ENCODE measurements around the gene B4GALNT3.

B4GALNT3 gene

DNA sequence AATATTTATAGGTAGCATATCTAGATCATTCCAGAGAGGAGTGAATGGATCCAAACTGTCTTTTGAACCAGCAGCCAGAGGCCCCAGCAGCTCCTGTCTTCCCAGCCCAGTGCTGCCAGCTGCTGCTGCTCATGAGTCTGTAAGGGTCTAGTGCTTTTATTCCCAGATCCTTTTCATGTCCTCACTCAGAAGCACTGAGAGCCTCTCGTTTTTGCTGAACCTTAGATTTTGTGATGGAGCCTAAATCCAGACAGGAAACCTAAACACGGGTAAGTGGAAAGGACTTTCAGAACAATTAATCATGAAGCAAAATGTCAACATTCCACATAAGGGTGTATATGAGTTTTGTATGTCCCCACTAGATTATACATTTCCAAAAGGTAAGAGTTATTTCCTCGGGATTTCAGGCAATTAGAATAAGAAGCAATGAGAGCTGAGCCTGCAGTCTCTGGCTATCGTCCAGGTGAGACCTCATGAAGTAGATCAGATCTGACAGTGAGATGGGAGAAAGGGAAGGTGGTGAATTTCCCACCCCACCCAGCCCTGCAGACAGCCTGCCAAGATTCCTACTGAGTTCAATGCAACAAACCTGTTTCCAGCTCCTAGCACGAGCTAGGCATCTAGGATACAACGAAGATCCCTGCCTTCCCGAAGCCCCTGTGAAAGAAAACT, 119.1 kb downstream of the B4GALNT3 start:
- no peak for DNase-seq

- DNase-seq, result no peak
These were observed 119.8 kb downstream of the B4GALNT3 start for GRCh38 chr12:579420-580110.

GRCh38 chr12:580813-581212, 121.1 kb downstream of the B4GALNT3 start:
- no peak for DNase-seq

- DNase-seq, result no peak
These were observed 121.6 kb downstream of the B4GALNT3 start for GRCh38 chr12:581321-581720.

GRCh38 chr12:581746-582145, 122.0 kb downstream of the B4GALNT3 start:
- DNase-seq, result no peak

DNA sequence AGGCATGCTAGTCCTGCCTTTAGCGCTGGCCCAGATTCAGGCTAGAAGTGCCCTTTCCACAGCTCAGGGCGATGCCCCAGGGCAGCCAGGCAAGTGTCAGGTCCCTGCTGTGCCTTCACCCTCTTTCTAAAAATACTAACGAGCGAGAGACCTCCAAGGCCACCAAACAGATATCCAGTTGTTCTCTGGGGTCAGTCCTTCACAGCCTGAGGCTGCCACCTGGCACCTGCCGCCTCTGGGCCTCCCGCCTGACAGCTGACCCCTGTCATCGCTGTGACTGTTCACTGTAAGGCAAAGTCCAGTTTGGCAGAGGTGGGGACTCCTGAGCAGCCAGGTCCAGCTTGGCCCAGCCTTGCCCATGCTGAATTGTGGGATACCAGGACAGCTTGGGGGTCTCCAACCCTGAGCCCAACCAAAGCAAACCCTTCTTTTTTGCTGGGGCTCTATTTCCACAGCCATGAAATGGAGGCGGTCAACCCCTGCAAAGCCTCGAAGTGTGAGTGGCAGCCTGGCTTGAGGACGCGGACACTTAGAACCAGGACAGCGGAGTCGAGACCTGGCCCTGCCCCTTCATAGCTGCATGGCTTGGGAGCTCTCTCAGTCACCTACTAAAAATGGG, 123.6 kb downstream of the B4GALNT3 start:
- no peak for DNase-seq

- DNase-seq, result no peak
These were observed 125.6 kb downstream of the B4GALNT3 start for GRCh38 chr12:585062-586061.

DNA sequence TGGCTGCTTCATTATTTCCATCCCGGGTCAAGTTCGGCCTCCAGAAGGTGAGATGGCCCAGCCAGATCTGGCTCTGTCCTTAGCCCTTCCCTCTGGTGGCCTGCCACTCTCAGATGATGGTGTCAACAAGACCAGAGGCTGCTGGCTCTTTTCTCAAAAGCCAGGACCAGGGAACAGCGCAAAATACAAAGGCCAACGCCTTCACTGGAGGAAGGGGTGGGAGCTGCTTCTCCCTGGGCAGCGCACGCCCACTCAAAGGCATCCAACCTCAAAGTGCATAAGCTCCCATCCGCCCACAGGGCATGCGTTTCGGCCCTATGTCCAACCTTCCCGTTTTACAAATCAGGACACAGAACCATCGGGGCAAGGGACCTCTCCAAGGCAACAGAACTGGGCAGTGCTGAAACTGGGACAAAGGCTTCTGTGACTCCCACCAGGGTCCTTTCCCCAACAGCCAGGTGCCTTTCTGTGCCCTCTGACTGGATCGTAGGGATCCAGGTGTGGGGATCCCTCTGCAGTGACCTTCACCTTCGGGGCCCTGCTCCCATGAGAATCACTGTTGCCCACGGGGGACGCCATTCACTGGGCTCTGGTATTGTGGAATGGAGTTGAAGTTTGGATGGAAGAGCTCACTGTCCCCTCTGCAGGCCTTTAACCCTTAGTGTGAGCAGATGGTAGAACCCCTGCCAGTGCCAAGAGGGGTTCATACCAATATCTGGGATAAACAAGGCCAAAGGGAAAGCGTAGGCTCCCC, 126.8 kb downstream of the B4GALNT3 start:
- DNase-seq, result no peak

- DNase-seq, result no peak
These were observed 127.6 kb downstream of the B4GALNT3 start for GRCh38 chr12:587132-588023.

- no peak for DNase-seq
These were observed 128.2 kb downstream of the B4GALNT3 start for GRCh38 chr12:588024-588322.

DNA sequence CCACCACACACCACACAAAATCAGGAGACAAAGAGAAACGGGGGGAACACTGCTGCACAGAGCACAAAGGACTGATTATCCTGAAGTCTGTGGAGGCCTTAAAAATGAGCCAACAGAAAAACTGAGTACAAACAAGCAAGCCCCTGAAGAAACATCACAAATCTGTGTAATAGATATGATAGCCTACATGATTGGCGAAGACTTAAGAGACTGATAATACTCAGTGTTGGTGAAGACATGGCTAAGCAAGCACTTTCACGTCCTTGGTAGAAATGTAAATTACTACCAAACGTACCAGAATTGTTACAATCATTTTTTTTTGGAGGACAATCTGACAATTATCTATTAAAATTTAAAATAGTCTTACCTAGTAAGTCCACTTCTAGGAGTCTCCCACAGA, 128.9 kb downstream of the B4GALNT3 start:
- DNase-seq, result no peak

- no peak for DNase-seq
These were observed 130.5 kb downstream of the B4GALNT3 start for GRCh38 chr12:590206-590750.

- no peak for DNase-seq
These were observed 131.7 kb downstream of the B4GALNT3 start for GRCh38 chr12:591167-592023.

DNA sequence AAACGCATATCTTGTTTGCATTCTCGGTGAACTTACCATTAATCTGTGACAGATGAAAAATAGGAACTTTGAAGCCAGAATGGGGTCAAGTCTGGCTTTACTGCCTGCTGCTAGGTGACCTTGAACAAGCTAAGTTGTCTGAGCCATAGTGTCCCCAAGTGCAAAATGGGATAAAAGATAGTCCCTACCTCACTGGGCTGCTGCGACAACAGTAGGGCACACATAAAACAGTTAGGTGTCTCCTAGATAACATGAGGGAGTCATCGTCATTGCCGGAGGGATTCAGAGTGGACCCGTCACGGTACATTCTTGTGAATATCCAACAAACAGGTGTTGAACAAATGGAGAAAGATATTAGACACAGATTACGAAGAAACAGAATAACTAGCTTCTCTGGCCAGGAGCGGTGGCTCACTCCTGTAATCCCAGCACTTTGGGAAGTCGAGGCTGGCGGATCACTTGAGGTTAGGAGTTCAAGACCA, 132.3 kb downstream of the B4GALNT3 start:
- no peak for DNase-seq

GRCh38 chr12:593396-594270, 133.9 kb downstream of the B4GALNT3 start:
- DNase-seq, result no peak

GRCh38 chr12:597926-598568, 138.3 kb downstream of the B4GALNT3 start:
- no peak for DNase-seq

DNA sequence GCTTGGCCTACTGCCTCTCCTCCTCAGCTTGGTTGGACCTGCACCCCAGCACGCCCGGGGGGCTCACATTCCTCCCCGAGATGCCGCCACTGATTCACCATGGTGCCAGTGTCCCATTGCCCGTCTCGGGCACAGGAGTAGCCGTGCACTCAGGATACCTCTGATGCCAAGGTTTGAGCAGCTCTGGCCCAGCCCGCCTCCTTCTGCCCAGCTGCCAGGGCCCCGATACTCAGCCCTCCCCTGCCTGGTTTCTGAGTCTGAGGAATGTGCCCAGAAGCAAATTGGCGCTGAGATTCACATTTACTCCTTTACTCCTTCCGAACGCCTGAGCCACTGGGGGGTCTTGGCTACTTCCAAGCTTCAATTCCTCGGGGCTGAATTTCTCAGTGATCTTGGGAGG, 140.0 kb downstream of the B4GALNT3 start:
- no peak for DNase-seq

- peak in 1 of 2 experiments; percentile 29 for DNase-seq
These were observed 142.4 kb downstream of the B4GALNT3 start for GRCh38 chr12:601976-602699.
